Left ventricle myocardium inferior (tissue), 1 donor: ENCODE data around the gene LIMCH1. TPM values are rescaled to one million over a fixed set of nuclear protein-coding genes. Genes with fewer than 3 reads are reported as not detected.

Source experiments
- DNase-seq: peaks from one replicate; pipeline ENCODE4 v3.0.0-alpha.2; 2020
- H3K27ac ChIP-seq: fragments of 200-600 bp; replicated peaks from 2 replicates; pipeline ENCODE4 v1.8.0; 2021
- H3K27me3 ChIP-seq: fragments of 200-600 bp; 2 replicates; pipeline ENCODE4 v1.8.0; 2021; ENCODE audit warnings: low read depth
- H3K36me3 ChIP-seq: fragments of 200-600 bp; 2 replicates; pipeline ENCODE4 v1.8.0; 2021
- H3K4me1 ChIP-seq: fragments of 200-600 bp; 2 replicates; pipeline ENCODE4 v1.8.0; 2021
- H3K4me3 ChIP-seq: fragments of 200-600 bp; 2 replicates; pipeline ENCODE4 v1.8.0; 2021; ENCODE audit warnings: mild to moderate bottlenecking, moderate library complexity
- H3K9me3 ChIP-seq: fragments of 200-600 bp; replicated peaks from 2 replicates; pipeline ENCODE4 v1.8.0; 2021
- intact Hi-C: fragments of 100-400 bp; cut with micrococcal nuclease; formaldehyde crosslinking; loops from one replicate; pipeline ENCODE4 v1.11.0; 2022
- total RNA-seq: library from RNA; stranded (reverse); fragmentation: NEBNext Ultra II Directional; extraction: Animal tissue kit (Norgen Biotek cat#: 25700); gene quantifications from one replicate; pipeline ENCODE4 v1.2.1, GENCODE V29; 2021
- TF ChIP-seq, protein P1 (sequence below): fragments of 200-600 bp; IDR thresholded peaks from 2 replicates; pipeline ENCODE4 v1.8.0; 2021; ENCODE audit warnings: antibody characterized with exemption, mild to moderate bottlenecking, borderline replicate concordance
- donor health status: DM: no; HTN: yes; CAD: no; lungs with severe emphysema.

LIMCH1 gene
- total RNA-seq, 1 donor from 2014 or later, result 382 TPM

DNA sequence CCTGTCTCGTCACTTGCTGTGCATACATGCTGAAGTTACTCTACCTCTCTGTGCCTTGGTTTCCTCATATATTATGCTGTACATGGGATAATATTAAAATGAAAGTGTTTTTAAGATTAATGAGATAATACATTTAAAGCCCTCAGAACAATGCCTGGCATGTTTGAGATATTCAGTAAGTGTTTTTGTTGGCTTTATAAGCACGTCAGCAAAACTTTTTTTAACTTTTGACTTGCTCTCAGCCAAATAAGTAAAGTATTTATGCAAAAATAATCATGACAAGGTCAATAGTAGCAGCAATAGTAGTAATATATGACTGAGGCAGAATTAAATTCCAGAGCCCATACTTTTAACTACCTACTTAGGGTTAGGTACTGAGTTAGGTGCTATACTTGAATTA, 29.2 kb downstream of the LIMCH1 start:
- Histone ChIP-seq H3K36me3 (no peaks in the 10 kb centered on the region), H3K27me3 (no peaks in the 10 kb centered on the region), H3K4me3 (no peak overlapping the region), H3K9me3 (no peaks in the 10 kb centered on the region), H3K27ac (peak overlapping the region; percentile 89), H3K4me1 (peaks cover 95% of the 10 kb centered on the region)
- DNase-seq, result no peak
- intact Hi-C loops, result no loop called here
- TF ChIP-seq, protein P1, sequence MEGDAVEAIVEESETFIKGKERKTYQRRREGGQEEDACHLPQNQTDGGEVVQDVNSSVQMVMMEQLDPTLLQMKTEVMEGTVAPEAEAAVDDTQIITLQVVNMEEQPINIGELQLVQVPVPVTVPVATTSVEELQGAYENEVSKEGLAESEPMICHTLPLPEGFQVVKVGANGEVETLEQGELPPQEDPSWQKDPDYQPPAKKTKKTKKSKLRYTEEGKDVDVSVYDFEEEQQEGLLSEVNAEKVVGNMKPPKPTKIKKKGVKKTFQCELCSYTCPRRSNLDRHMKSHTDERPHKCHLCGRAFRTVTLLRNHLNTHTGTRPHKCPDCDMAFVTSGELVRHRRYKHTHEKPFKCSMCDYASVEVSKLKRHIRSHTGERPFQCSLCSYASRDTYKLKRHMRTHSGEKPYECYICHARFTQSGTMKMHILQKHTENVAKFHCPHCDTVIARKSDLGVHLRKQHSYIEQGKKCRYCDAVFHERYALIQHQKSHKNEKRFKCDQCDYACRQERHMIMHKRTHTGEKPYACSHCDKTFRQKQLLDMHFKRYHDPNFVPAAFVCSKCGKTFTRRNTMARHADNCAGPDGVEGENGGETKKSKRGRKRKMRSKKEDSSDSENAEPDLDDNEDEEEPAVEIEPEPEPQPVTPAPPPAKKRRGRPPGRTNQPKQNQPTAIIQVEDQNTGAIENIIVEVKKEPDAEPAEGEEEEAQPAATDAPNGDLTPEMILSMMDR, result no peak

DNA sequence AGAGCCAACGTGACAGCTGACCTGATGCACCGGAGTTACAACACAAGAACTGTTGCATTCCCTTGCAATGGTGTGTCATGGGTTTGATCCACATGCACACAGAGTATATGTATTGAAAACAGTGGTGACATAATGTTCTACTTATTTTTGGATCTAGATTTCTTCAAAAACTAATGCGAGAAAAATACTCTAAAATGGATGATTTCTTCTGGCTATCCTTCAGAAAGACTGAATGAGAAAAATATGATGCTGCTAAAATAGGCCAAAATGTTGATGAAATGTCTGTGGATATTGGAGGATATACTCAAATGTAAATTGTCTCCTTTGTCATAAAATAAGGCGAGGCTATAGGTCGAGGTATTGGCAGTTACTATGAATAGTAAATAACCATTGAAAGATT, 30.4 kb downstream of the LIMCH1 start:
- peaks cover 95% of the 10 kb centered on the region for H3K4me1 ChIP-seq
- intact Hi-C loops, result no loop called here
- DNase-seq, result no peak
- H3K36me3 ChIP-seq, result no peaks in the 10 kb centered on the region
- H3K9me3 ChIP-seq, result no peaks in the 10 kb centered on the region
- H3K27ac ChIP-seq, result peak overlapping the region; percentile 89
- H3K27me3 ChIP-seq, result no peaks in the 10 kb centered on the region
- H3K4me3 ChIP-seq, result no peak overlapping the region
- TF ChIP-seq, protein P1, result no peak

DNA sequence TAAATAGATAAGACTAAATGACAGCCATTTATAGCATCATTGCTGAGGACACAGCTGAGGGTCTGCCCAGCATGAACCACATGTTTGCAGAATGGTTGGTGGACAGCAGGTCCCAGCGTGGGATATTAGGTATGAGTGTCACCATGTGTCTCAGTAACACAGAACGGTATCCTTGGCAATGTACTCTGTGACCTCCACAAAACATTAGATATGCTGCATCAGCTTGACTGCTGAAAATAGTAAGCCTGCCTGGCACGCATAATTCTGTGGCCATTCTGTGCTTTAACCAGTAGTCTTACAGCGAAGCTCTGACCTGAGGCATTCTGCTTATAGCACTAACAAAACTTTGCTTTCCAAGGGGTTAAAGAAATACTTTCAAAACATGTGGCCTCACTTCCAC, 32.0 kb downstream of the LIMCH1 start:
- Histone ChIP-seq H3K27ac (peak overlapping the region; percentile 89), H3K36me3 (no peaks in the 10 kb centered on the region), H3K4me1 (peaks cover 93% of the 10 kb centered on the region), H3K9me3 (no peaks in the 10 kb centered on the region), H3K27me3 (no peaks in the 10 kb centered on the region), H3K4me3 (peak overlapping the region; percentile 22)
- peak; percentile 33 for DNase-seq
- intact Hi-C loops, result no loop called here
- TF ChIP-seq, protein P1, result peak; percentile 42

DNA sequence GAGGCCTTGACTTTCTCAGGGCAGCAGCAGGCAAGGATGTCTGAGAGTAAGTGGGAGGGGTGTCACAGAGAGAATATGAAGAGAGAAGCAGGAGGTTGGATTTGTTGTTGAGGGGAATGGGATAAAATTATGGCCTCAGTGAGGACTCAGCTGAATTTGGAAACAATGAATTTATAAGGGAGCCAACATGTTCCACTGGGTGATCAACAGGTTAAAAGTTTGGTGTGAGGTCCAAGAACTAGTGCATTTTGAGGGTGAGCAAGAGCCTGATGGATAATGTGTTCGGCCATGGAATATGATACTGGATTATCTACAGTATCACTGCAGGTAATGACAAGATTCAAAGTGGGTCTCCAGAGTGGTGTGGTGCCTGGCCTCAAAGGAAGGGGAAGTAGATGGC, 33.5 kb downstream of the LIMCH1 start:
- intact Hi-C loops, result no loop called here
- peak overlapping the region; percentile 89 for H3K27ac ChIP-seq
- peaks cover 95% of the 10 kb centered on the region for H3K4me1 ChIP-seq
- TF ChIP-seq, protein P1, result no peak
- no peaks in the 10 kb centered on the region for H3K27me3 ChIP-seq
- H3K4me3 ChIP-seq, result no peak overlapping the region
- no peaks in the 10 kb centered on the region for H3K36me3 ChIP-seq
- H3K9me3 ChIP-seq, result no peaks in the 10 kb centered on the region
- DNase-seq, result no peak

DNA sequence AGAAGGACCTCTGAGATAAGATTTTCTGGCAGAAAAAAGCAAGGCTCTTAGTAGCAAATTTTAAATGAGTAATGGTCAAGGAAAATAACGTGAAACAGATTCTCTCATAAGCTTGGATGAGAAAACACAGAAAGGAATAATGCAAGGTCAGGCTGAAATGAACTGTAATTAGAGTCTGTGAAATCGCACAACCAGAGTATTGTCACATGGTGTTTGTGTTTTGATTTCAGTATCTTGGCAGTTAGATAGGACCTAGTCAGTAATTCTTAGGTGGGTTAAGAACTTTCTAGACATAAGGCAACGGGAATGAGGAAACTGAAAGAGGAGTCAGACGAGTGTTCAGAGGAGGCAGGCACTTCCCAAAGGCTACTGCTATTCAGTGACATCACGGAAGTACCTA, 34.6 kb downstream of the LIMCH1 start:
- intact Hi-C loops, result no loop called here

More for the DNA sequence above, 34.6 kb downstream of the LIMCH1 start:
- H3K9me3 ChIP-seq, result no peaks in the 10 kb centered on the region
- no peak for DNase-seq
- peaks cover 90% of the 10 kb centered on the region for H3K4me1 ChIP-seq
- H3K4me3 ChIP-seq, result peak overlapping the region; percentile 24
- no peaks in the 10 kb centered on the region for H3K27me3 ChIP-seq
- H3K36me3 ChIP-seq, result no peaks in the 10 kb centered on the region
- TF ChIP-seq, protein P1, result no peak
- H3K27ac ChIP-seq, result peak overlapping the region; percentile 89
